Osteocyte (in vitro differentiated cells): ENCODE data around the gene HIPK3. TPM values are rescaled to one million over a fixed set of nuclear protein-coding genes. Genes with fewer than 3 reads are reported as not detected.

Experiments used
- DNase-seq: peaks from one replicate; pipeline ENCODE4 v3.0.0; 2021; ENCODE audit warnings: mixed read lengths; ENCODE audit not compliant: unreplicated experiment; ENCODE audit errors: extremely low spot score
- H3K27ac Mint-ChIP-seq: one replicate; pipeline ENCODE4 v1.8.0; 2021; ENCODE audit warnings: mild to moderate bottlenecking, mixed read lengths; ENCODE audit not compliant: unreplicated experiment
- H3K27me3 Mint-ChIP-seq: one replicate; pipeline ENCODE4 v1.8.0; 2021; ENCODE audit warnings: mixed read lengths; ENCODE audit not compliant: unreplicated experiment
- H3K36me3 Mint-ChIP-seq: one replicate; pipeline ENCODE4 v1.8.0; 2021; ENCODE audit warnings: mixed read lengths; ENCODE audit not compliant: unreplicated experiment
- H3K4me1 Mint-ChIP-seq: one replicate; pipeline ENCODE4 v1.8.0; 2021; ENCODE audit warnings: mixed read lengths; ENCODE audit not compliant: unreplicated experiment
- H3K4me3 Mint-ChIP-seq: one replicate; pipeline ENCODE4 v1.8.0; 2021; ENCODE audit warnings: mild to moderate bottlenecking, moderate library complexity, mixed read lengths; ENCODE audit not compliant: unreplicated experiment
- H3K9me3 Mint-ChIP-seq: one replicate; pipeline ENCODE4 v1.8.0; 2021; ENCODE audit warnings: mixed read lengths; ENCODE audit not compliant: unreplicated experiment
- CTCF ChIP-seq: fragments of 200-600 bp; sonication (generic); IDR thresholded peaks from 2 replicates; pipeline ENCODE4 v1.5.0; 2021; ENCODE audit warnings: antibody characterized with exemption, mild to moderate bottlenecking, moderate library complexity
- total RNA-seq: library from RNA; stranded (reverse); gene quantifications from 2 replicates; pipeline ENCODE4 v1.2.1, GENCODE V29; 2021

Gene HIPK3
- total RNA-seq, 1 donor from 2014 or later, result 78.8 TPM

DNA sequence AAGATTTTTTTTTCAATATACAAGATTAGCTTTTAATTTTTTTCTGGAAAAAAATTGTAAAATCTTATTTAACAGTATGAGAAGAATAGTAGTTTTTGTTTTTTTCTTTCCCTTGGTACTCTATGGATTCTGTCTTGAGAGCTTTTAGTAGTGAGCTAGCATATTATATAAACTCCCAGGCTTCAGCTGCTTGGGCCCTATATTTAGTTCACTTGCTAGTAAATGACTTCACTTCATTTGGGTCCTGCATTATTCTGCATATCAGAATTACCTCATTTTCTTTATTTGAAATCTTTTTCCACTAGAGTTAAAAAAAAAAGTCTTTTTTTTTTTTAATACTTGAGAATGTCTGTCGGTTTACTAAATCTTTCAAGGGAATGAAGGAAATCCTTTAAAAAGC, 33.1 kb downstream of the HIPK3 start:
- Mint-ChIP-seq H3K27me3 (no peaks in the 10 kb centered on the region), H3K4me3 (no peak overlapping the region), H3K36me3 (peaks cover 25% of the 10 kb centered on the region), H3K27ac (no peak overlapping the region), H3K4me1 (peaks cover 1% of the 10 kb centered on the region), H3K9me3 (no peaks in the 10 kb centered on the region)
- no peak for TF ChIP-seq CTCF
- DNase-seq, result no peak

DNA sequence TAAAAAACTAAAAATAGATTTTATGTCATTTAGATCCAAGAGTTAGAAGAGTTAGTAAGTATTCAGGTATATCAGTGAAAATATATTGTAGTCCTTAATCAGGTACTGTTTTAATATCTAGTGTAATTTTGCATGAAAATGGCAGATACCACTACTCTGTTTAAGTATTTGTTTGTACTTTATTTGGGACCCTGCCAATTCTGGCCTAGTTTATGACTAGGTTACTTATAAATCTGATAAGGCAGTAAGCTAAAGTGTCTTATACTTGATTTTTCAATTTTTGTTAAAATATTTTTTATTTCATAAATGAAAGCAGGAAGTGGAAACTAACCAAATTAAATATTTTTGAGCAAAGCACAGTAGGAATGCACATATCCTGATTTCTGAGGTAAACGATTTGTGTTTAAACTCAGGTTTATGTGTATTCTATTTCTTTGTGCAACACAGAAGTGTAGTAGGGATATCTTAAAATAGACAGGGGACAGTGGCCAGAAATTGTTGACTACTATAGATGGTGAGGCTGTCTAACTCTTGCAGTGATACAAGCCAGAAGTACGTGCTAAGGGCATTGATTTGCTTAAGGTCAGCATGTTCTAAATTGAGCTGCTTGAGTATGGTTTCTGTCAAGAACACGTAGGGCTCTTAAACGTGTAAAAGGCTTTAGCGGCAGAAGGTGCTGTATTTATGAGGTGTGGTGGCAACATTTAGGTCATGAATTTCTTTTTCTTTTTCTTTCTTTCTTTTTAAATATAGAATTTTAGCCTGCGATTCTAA, 34.0 kb downstream of the HIPK3 start:
- Mint-ChIP-seq H3K27me3 (no peaks in the 10 kb centered on the region), H3K4me1 (peaks cover 5% of the 10 kb centered on the region), H3K27ac (no peak overlapping the region), H3K4me3 (no peak overlapping the region), H3K9me3 (no peaks in the 10 kb centered on the region), H3K36me3 (peaks cover 34% of the 10 kb centered on the region)
- no peak for TF ChIP-seq CTCF
- DNase-seq, result no peak

GRCh38 chr11:33292311-33292710, 35.1 kb downstream of the HIPK3 start:
- H3K9me3 Mint-ChIP-seq, result peaks cover 3% of the 10 kb centered on the region
- no peak for TF ChIP-seq CTCF
- H3K36me3 Mint-ChIP-seq, result peaks cover 35% of the 10 kb centered on the region
- peaks cover 8% of the 10 kb centered on the region for H3K4me1 Mint-ChIP-seq
- H3K27ac Mint-ChIP-seq, result no peak overlapping the region
- no peak overlapping the region for H3K4me3 Mint-ChIP-seq
- DNase-seq, result no peak
- no peaks in the 10 kb centered on the region for H3K27me3 Mint-ChIP-seq

- no peaks in the 10 kb centered on the region for H3K27me3 Mint-ChIP-seq
- no peak for DNase-seq
- peaks cover 8% of the 10 kb centered on the region for H3K4me1 Mint-ChIP-seq
- H3K36me3 Mint-ChIP-seq, result peaks cover 35% of the 10 kb centered on the region
- TF ChIP-seq CTCF, result no peak
- peaks cover 3% of the 10 kb centered on the region for H3K9me3 Mint-ChIP-seq
- H3K4me3 Mint-ChIP-seq, result no peak overlapping the region
- H3K27ac Mint-ChIP-seq, result no peak overlapping the region
These were observed 37.0 kb downstream of the HIPK3 start for GRCh38 chr11:33294224-33294623.

DNA sequence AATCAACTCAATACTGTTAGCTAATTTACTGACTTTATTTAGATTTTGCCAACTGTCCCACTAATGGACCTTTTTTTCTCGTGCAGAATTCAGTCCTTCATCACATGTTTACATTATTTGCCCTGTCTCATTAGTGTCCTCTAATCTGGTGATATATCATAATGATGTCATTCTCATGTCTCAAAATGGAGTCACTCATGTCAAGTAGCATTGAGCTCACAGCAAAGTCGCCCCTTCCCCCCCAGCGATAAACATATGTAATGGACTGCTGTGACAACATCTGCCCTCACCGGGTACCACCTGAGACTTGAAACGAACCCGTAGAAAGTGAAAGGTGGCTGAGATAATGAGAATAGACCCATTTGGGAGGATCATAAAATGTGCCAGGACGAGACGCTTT, 37.6 kb downstream of the HIPK3 start:
- TF ChIP-seq CTCF, result no peak

More for the DNA sequence above, 37.6 kb downstream of the HIPK3 start:
- Mint-ChIP-seq H3K27me3 (no peaks in the 10 kb centered on the region), H3K4me3 (no peak overlapping the region), H3K9me3 (peaks cover 3% of the 10 kb centered on the region), H3K4me1 (peaks cover 8% of the 10 kb centered on the region), H3K27ac (no peak overlapping the region), H3K36me3 (peaks cover 35% of the 10 kb centered on the region)
- no peak for DNase-seq
